Measurements from ENCODE around the gene TNPO3. TPM values are rescaled to one million over a fixed set of nuclear protein-coding genes. Genes with fewer than 3 reads are reported as not detected.

Gene TNPO3
- total RNA-seq, 1 donor from 2014 or later = 42.6 TPM

DNA sequence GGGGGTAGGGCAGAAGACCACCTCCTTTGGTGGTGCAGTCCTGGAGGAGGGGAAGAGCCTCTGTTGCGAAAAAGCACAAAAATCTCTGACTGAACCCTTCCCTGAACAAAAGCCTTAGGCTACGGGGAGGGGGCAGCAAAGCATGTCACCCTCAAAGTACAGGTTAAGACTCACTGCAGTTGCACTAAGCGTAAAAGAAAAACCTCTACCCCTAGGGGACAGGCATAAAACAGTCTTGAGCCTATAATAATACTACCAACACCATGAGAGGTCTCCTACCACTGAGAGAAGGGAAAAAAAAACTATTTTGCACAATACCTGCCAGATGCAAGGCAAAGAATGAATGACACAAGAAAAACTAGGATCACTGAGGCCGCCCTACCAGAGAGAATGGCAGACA, 17.3 kb downstream of the TNPO3 start:
- no peak for DNase-seq (ENCODE audit: low spot score)
- TF ChIP-seq, protein P1, sequence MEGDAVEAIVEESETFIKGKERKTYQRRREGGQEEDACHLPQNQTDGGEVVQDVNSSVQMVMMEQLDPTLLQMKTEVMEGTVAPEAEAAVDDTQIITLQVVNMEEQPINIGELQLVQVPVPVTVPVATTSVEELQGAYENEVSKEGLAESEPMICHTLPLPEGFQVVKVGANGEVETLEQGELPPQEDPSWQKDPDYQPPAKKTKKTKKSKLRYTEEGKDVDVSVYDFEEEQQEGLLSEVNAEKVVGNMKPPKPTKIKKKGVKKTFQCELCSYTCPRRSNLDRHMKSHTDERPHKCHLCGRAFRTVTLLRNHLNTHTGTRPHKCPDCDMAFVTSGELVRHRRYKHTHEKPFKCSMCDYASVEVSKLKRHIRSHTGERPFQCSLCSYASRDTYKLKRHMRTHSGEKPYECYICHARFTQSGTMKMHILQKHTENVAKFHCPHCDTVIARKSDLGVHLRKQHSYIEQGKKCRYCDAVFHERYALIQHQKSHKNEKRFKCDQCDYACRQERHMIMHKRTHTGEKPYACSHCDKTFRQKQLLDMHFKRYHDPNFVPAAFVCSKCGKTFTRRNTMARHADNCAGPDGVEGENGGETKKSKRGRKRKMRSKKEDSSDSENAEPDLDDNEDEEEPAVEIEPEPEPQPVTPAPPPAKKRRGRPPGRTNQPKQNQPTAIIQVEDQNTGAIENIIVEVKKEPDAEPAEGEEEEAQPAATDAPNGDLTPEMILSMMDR (IDR thresholded peaks at IDR 0.05; ENCODE audit: unreplicated experiment) = no peak
- Mint-ChIP-seq H3K4me1 (ENCODE audit: unreplicated experiment) (peaks cover 10% of the 10 kb centered on the region), H3K27ac (ENCODE audit: unreplicated experiment) (no peak overlapping the region), H3K9me3 (ENCODE audit: unreplicated experiment) (no peaks in the 10 kb centered on the region), H3K27me3 (ENCODE audit: unreplicated experiment) (no peaks in the 10 kb centered on the region), H3K36me3 (ENCODE audit: low read depth, unreplicated experiment) (peaks cover 7% of the 10 kb centered on the region), H3K4me3 (ENCODE audit: unreplicated experiment) (no peak overlapping the region)

DNA sequence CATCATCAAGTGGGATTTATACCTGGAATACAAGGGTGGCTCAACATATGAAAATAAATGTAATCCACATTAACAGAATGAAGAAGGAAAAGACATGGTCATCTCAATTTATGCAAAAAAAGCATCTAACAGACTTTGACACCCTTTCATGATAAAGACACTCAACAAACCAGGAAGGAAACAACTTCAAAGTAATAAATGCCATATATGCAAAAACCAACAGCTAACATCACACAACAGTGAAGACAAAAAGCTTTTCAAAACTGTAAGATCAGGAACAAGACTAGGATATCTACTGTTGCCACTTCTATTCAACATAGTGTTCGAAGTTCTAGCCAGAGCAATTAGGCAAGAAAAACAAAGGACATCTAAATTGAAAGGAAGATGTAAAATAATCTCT, 22.9 kb downstream of the TNPO3 start:
- H3K9me3 Mint-ChIP-seq (ENCODE audit: unreplicated experiment) = no peaks in the 10 kb centered on the region
- no peaks in the 10 kb centered on the region for H3K36me3 Mint-ChIP-seq (ENCODE audit: low read depth, unreplicated experiment)
- TF ChIP-seq, protein P1 (IDR thresholded peaks at IDR 0.05; ENCODE audit: unreplicated experiment) = no peak
- no peaks in the 10 kb centered on the region for H3K27me3 Mint-ChIP-seq (ENCODE audit: unreplicated experiment)
- no peak overlapping the region for H3K27ac Mint-ChIP-seq (ENCODE audit: unreplicated experiment)
- H3K4me1 Mint-ChIP-seq (ENCODE audit: unreplicated experiment) = no peaks in the 10 kb centered on the region
- H3K4me3 Mint-ChIP-seq (ENCODE audit: unreplicated experiment) = no peak overlapping the region
- DNase-seq (ENCODE audit: low spot score) = no peak

DNA sequence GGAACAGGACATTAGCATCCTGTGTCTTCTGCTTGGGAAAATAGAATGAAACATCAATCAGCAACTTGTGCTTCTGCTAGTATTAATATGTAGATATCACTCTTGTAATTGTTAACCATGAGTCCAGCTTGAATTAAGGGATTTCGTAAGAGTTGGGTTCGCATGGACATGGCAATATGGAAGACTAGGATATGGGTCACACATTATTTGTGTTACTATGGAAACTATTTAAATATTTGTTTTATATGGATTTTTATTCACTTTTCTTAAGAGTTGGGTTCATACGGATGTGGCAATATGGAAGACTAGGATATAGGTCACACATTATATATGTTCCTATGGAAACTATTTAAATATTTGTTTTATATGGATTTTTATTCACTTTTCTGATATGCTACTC, 24.5 kb downstream of the TNPO3 start:
- Mint-ChIP-seq H3K36me3 (ENCODE audit: low read depth, unreplicated experiment) (no peaks in the 10 kb centered on the region), H3K4me1 (ENCODE audit: unreplicated experiment) (no peaks in the 10 kb centered on the region), H3K27ac (ENCODE audit: unreplicated experiment) (no peak overlapping the region), H3K27me3 (ENCODE audit: unreplicated experiment) (no peaks in the 10 kb centered on the region), H3K9me3 (ENCODE audit: unreplicated experiment) (no peaks in the 10 kb centered on the region), H3K4me3 (ENCODE audit: unreplicated experiment) (no peak overlapping the region)
- no peak for DNase-seq (ENCODE audit: low spot score)
- TF ChIP-seq, protein P1 (IDR thresholded peaks at IDR 0.05; ENCODE audit: unreplicated experiment) = no peak

DNA sequence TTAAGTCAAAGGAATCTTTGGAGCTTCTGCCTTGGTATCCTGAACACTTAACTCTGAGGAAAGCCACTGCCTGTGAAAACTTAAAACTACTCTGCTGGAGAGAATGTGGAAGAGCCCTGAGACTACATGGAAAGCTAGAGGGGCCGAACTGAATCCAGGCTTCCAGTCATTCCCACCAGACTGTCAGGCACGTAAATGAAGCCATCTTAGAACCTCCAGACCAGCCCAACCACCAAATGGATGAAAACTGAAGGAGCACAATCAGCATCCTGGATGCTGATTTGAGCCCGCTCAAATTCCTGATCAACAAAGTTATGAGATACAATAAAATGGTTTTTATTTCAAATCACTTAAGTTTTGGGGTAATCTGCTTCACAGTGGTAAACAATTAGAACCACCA, 30.8 kb downstream of the TNPO3 start:
- TF ChIP-seq, protein P1 (IDR thresholded peaks at IDR 0.05; ENCODE audit: unreplicated experiment) = no peak
- Mint-ChIP-seq H3K4me3 (ENCODE audit: unreplicated experiment) (no peak overlapping the region), H3K27ac (ENCODE audit: unreplicated experiment) (no peak overlapping the region), H3K27me3 (ENCODE audit: unreplicated experiment) (no peaks in the 10 kb centered on the region), H3K4me1 (ENCODE audit: unreplicated experiment) (peaks cover 3% of the 10 kb centered on the region), H3K36me3 (ENCODE audit: low read depth, unreplicated experiment) (no peaks in the 10 kb centered on the region), H3K9me3 (ENCODE audit: unreplicated experiment) (no peaks in the 10 kb centered on the region)
- DNase-seq (ENCODE audit: low spot score) = no peak

DNA sequence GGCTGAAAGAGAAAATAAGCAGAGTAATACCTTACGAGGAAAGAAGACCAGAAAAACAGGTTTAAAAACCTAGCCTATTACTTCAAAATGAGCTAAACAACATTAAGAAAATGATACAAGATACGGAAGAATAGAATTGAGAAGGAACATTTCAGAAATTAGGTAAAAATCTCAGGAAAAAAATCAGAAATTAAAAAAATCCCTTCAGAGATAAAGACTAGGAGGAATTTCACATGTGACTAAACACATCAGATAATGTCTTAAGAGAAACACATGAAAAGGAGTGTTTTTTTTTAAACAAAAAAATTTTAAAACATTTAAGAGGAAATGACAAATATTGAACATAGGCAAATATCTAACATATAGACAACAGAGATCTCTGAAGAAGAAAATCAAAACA, 33.3 kb downstream of the TNPO3 start:
- no peaks in the 10 kb centered on the region for H3K27me3 Mint-ChIP-seq (ENCODE audit: unreplicated experiment)
- peaks cover 4% of the 10 kb centered on the region for H3K36me3 Mint-ChIP-seq (ENCODE audit: low read depth, unreplicated experiment)
- TF ChIP-seq, protein P1 (IDR thresholded peaks at IDR 0.05; ENCODE audit: unreplicated experiment) = no peak
- no peak for DNase-seq (ENCODE audit: low spot score)
- H3K27ac Mint-ChIP-seq (ENCODE audit: unreplicated experiment) = no peak overlapping the region
- no peak overlapping the region for H3K4me3 Mint-ChIP-seq (ENCODE audit: unreplicated experiment)
- no peaks in the 10 kb centered on the region for H3K9me3 Mint-ChIP-seq (ENCODE audit: unreplicated experiment)
- H3K4me1 Mint-ChIP-seq (ENCODE audit: unreplicated experiment) = peaks cover 3% of the 10 kb centered on the region
